GM10266 (cell line): ENCODE results near the gene NCF2.

Experiments
- DNase-seq: peaks from one replicate; pipeline ENCODE4 v3.0.0; 2012; ENCODE audit errors: extremely low spot score
- CTCF ChIP-seq: IDR thresholded peaks from 2 replicates; pipeline ENCODE4 v1.5.1; 2012; ENCODE audit warnings: mild to moderate bottlenecking, low read depth; ENCODE audit not compliant: control insufficient read depth, insufficient read depth; ENCODE audit errors: missing control alignments

NCF2 gene

GRCh38 chr1:183568176-183569021 is 21.9 kb downstream of the NCF2 start:
- no peak for DNase-seq
- no peak for TF ChIP-seq CTCF

- DNase-seq: peak; percentile 49
- no peak for TF ChIP-seq CTCF
Observed at GRCh38 chr1:183567584-183567983, 22.7 kb downstream of the NCF2 start.

GRCh38 chr1:183566026-183566425 is 24.2 kb downstream of the NCF2 start:
- no peak for DNase-seq
- no peak for TF ChIP-seq CTCF

GRCh38 chr1:183565261-183565660 is 25.0 kb downstream of the NCF2 start:
- TF ChIP-seq CTCF: no peak
- no peak for DNase-seq

GRCh38 chr1:183562701-183563100 is 27.6 kb downstream of the NCF2 start:
- no peak for DNase-seq
- TF ChIP-seq CTCF: no peak

GRCh38 chr1:183559061-183559460 is 31.2 kb downstream of the NCF2 start:
- TF ChIP-seq CTCF: no peak
- DNase-seq: no peak

GRCh38 chr1:183554577-183554976 is 35.7 kb downstream of the NCF2 start:
- no peak for TF ChIP-seq CTCF
- no peak for DNase-seq
